ENCODE data around the gene LCN12. TPM values are rescaled to one million over a fixed set of nuclear protein-coding genes. Genes with fewer than 3 reads are reported as not detected.

LCN12 gene
- total RNA-seq, 1 experiment from 2014 or later, result 2.5 TPM

DNA sequence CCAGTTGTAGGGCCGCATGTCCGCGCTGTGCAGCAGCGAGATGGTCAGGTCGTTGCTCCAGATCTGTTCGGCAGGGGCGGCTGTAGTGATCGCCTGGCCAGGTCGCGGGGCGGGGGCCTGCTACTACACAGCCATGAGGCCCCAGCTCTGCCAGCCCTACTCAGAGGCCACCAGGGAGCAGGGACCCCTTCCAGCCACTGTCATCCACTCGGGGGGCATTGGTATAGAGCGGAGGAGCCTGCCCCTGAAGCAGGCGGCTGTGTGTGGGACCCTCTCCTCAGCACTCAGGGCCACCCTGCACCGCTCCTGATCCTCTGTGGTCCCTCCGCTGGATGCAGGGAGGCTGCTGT is 9.2 kb upstream of the LCN12 start:
- no peaks in the 10 kb centered on the region for H3K9me3 ChIP-seq (ENCODE audit: control insufficient read depth, insufficient read depth, low read depth, low read length)
- in situ Hi-C loops (cut with HindIII; ENCODE audit: low pct_unique_long_range_greater_than_20kb, low sequenced_read_pairs) (no loop called here), intact Hi-C loops (cut with micrococcal nuclease; ENCODE audit: unreplicated experiment) (loop anchor here (10.0 kb wide), 1 partner anchor 92 kb away; the partner anchor contains the start of gene FUT7)
- peaks cover 23% of the 10 kb centered on the region for H3K4me1 ChIP-seq (ENCODE audit: control insufficient read depth, insufficient read depth, low read length)
- CTCF ChIA-PET, result no interaction called here
- POLR2A ChIA-PET, result no interaction called here
- H3K27ac ChIP-seq (ENCODE audit: low read length), result no peak overlapping the region
- DNase-seq (ENCODE audit: low read depth, low spot score) (no peak), ATAC-seq (no peak)
- TF ChIP-seq SIN3A (IDR thresholded peaks at IDR 0.05; ENCODE audit: borderline replicate concordance, insufficient read depth, low read depth, low read length), result no peak
- TF ChIP-seq POLR2AphosphoS5 (IDR thresholded peaks at IDR 0.05; ENCODE audit: low read depth, low read length), result no peak
- TF ChIP-seq, protein P1, sequence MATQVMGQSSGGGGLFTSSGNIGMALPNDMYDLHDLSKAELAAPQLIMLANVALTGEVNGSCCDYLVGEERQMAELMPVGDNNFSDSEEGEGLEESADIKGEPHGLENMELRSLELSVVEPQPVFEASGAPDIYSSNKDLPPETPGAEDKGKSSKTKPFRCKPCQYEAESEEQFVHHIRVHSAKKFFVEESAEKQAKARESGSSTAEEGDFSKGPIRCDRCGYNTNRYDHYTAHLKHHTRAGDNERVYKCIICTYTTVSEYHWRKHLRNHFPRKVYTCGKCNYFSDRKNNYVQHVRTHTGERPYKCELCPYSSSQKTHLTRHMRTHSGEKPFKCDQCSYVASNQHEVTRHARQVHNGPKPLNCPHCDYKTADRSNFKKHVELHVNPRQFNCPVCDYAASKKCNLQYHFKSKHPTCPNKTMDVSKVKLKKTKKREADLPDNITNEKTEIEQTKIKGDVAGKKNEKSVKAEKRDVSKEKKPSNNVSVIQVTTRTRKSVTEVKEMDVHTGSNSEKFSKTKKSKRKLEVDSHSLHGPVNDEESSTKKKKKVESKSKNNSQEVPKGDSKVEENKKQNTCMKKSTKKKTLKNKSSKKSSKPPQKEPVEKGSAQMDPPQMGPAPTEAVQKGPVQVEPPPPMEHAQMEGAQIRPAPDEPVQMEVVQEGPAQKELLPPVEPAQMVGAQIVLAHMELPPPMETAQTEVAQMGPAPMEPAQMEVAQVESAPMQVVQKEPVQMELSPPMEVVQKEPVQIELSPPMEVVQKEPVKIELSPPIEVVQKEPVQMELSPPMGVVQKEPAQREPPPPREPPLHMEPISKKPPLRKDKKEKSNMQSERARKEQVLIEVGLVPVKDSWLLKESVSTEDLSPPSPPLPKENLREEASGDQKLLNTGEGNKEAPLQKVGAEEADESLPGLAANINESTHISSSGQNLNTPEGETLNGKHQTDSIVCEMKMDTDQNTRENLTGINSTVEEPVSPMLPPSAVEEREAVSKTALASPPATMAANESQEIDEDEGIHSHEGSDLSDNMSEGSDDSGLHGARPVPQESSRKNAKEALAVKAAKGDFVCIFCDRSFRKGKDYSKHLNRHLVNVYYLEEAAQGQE (IDR thresholded peaks at IDR 0.05; ENCODE audit: insufficient read depth in 1 of 2, low read depth in 2 of 2, low read length in 1 of 2), result no peak
- TF ChIP-seq TCF7L2 (IDR thresholded peaks at IDR 0.05; ENCODE audit: low read depth, low read length), result no peak
- TF ChIP-seq, protein P2, sequence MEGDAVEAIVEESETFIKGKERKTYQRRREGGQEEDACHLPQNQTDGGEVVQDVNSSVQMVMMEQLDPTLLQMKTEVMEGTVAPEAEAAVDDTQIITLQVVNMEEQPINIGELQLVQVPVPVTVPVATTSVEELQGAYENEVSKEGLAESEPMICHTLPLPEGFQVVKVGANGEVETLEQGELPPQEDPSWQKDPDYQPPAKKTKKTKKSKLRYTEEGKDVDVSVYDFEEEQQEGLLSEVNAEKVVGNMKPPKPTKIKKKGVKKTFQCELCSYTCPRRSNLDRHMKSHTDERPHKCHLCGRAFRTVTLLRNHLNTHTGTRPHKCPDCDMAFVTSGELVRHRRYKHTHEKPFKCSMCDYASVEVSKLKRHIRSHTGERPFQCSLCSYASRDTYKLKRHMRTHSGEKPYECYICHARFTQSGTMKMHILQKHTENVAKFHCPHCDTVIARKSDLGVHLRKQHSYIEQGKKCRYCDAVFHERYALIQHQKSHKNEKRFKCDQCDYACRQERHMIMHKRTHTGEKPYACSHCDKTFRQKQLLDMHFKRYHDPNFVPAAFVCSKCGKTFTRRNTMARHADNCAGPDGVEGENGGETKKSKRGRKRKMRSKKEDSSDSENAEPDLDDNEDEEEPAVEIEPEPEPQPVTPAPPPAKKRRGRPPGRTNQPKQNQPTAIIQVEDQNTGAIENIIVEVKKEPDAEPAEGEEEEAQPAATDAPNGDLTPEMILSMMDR (IDR thresholded peaks at IDR 0.05), result no peak
- H3K4me3 ChIP-seq (ENCODE audit: low read depth in 2 of 2, low read length in 2 of 2), result peak overlapping the region; percentile 64
- H3K36me3 ChIP-seq (ENCODE audit: control insufficient read depth, insufficient read depth, low read length), result peaks cover 7% of the 10 kb centered on the region; the same call in 1 of the 2 replicates
- BruUV-seq (replicated peaks), result no TSS peak
- no peaks in the 10 kb centered on the region for H3K27me3 ChIP-seq (ENCODE audit: control insufficient read depth, insufficient read depth, low read length)

DNA sequence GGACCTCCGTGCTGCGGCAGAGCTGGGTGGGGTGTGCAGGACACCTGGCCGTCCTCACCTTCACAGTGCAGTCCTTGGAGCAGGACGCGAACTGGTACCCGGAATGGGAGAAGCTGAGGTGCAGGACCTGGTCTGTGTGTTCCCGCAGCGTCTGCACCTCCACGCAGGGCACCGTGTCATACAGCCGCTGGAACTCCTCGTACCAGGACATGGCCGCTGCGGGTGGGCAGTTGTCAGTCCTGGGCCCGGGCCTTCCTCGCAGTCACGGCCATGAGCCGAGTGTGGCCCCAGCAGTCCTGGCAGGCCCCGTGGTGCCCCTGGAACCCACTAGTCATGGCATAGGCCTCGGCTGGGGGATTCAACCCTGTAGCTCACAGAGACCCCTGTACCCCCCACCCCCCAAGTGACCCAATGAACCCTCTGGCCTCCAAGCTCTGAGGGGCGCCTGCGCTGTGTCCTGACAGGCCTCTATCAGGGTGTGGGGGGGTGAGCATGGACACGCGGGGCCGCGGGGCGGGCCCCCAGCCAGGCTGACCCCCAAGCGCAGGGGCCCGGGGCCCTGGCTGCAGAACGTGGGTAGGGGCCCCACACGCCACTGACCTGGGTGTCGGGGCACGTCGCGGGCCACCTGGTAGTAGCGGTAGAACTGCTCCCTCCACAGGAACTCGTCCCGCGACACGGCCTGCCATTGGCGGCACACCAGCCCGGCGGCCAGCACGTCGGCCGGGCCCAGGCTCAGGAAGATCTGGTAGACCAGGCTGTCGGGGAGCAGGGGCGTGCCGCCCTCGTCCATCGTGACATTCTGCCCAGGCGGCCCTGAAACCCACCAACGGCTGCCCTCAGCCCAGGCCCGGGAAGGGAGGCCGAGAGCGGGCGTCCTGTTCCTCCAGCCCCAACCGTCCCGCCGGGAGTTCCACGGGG is 8.5 kb upstream of the LCN12 start:
- peak overlapping the region; percentile 64 for H3K4me3 ChIP-seq (ENCODE audit: low read depth in 2 of 2, low read length in 2 of 2)
- BruUV-seq (replicated peaks), result no TSS peak
- intact Hi-C loops (cut with micrococcal nuclease; ENCODE audit: unreplicated experiment) (loop anchor here (10.0 kb wide), 1 partner anchor 91 kb away; the partner anchor contains the start of gene FUT7), in situ Hi-C loops (cut with HindIII; ENCODE audit: low pct_unique_long_range_greater_than_20kb, low sequenced_read_pairs) (no loop called here)
- ChIA-PET CTCF (no interaction called here), POLR2A (no interaction called here)
- TF ChIP-seq, protein P2 (IDR thresholded peaks at IDR 0.05), result no peak
- TF ChIP-seq, protein P1 (IDR thresholded peaks at IDR 0.05; ENCODE audit: insufficient read depth in 1 of 2, low read depth in 2 of 2, low read length in 1 of 2), result 0 out of 4 replicates have a peak, but pooled peaks of 1 of the 2 experiments have one; percentile 2
- TF ChIP-seq TCF7L2 (IDR thresholded peaks at IDR 0.05; ENCODE audit: low read depth, low read length) (no peak), POLR2AphosphoS5 (IDR thresholded peaks at IDR 0.05; ENCODE audit: low read depth, low read length) (0 out of 2 replicates have a peak, but pooled peaks have one; percentile 30), SIN3A (IDR thresholded peaks at IDR 0.05; ENCODE audit: borderline replicate concordance, insufficient read depth, low read depth, low read length) (no peak)
- ATAC-seq (peak; percentile 29), DNase-seq (ENCODE audit: low read depth, low spot score) (no peak)
- H3K9me3 ChIP-seq (ENCODE audit: control insufficient read depth, insufficient read depth, low read depth, low read length), result no peaks in the 10 kb centered on the region
- H3K27me3 ChIP-seq (ENCODE audit: control insufficient read depth, insufficient read depth, low read length), result no peaks in the 10 kb centered on the region
- peaks cover 27% of the 10 kb centered on the region for H3K4me1 ChIP-seq (ENCODE audit: control insufficient read depth, insufficient read depth, low read length)
- H3K36me3 ChIP-seq (ENCODE audit: control insufficient read depth, insufficient read depth, low read length), result peaks cover 7% of the 10 kb centered on the region; the same call in 1 of the 2 replicates
- H3K27ac ChIP-seq (ENCODE audit: low read length), result peak overlapping the region; percentile 75

Measured in Panc1 (cell line).